SK-N-SH treated with all-trans-retinoic acid at 6 μM for 48 hours (cell line): ENCODE measurements around the gene MYL4.

Source experiments
- PATZ1 ChIP-seq: fragments of 250-450 bp; sonication (Bioruptor Pico); IDR thresholded peaks from 2 replicates; pipeline ENCODE4 v1.8.0; 2020; ENCODE audit warnings: mild to moderate bottlenecking, moderate library complexity, borderline replicate concordance
- PPARA ChIP-seq: fragments of 250-450 bp; sonication (Bioruptor Pico); IDR thresholded peaks from 2 replicates; pipeline ENCODE4 v1.5.0; 2020; ENCODE audit warnings: mild to moderate bottlenecking, borderline replicate concordance
- RARB ChIP-seq: fragments of 250-450 bp; sonication (Bioruptor Pico); IDR thresholded peaks from 2 replicates; pipeline ENCODE4 v1.8.0; 2021; ENCODE audit warnings: mild to moderate bottlenecking, moderate library complexity
- ZFP3 ChIP-seq: fragments of 250-450 bp; sonication (Bioruptor Pico); IDR thresholded peaks from 2 replicates; pipeline ENCODE4 v1.5.0; 2020; ENCODE audit warnings: mild to moderate bottlenecking, moderate library complexity
- ZNF565 ChIP-seq: fragments of 450-650 bp; formaldehyde crosslinking; conservative IDR thresholded peaks from 2 replicates; pipeline ENCODE4 v1.5.0; 2020; ENCODE audit warnings: low read depth, mild to moderate bottlenecking, moderate library complexity
- ZNF70 ChIP-seq: fragments of 450-650 bp; formaldehyde crosslinking; IDR thresholded peaks from 2 replicates; pipeline ENCODE4 v1.5.0; 2020; ENCODE audit warnings: mild to moderate bottlenecking, moderate library complexity
- ZNF8 ChIP-seq: fragments of 450-650 bp; formaldehyde crosslinking; IDR thresholded peaks from 2 replicates; pipeline ENCODE4 v1.5.0; 2020; ENCODE audit warnings: mild to moderate bottlenecking, moderate library complexity
- TF ChIP-seq, protein P1 (sequence below): fragments of 250-450 bp; sonication (Bioruptor Pico); IDR thresholded peaks from 2 replicates; pipeline ENCODE4 v1.5.1; 2021; ENCODE audit warnings: mild to moderate bottlenecking, moderate library complexity

GRCh38 chr17:47162013-47162622 is 47.0 kb upstream of the MYL4 start:
- TF ChIP-seq PPARA: no peak
- TF ChIP-seq, protein P1, sequence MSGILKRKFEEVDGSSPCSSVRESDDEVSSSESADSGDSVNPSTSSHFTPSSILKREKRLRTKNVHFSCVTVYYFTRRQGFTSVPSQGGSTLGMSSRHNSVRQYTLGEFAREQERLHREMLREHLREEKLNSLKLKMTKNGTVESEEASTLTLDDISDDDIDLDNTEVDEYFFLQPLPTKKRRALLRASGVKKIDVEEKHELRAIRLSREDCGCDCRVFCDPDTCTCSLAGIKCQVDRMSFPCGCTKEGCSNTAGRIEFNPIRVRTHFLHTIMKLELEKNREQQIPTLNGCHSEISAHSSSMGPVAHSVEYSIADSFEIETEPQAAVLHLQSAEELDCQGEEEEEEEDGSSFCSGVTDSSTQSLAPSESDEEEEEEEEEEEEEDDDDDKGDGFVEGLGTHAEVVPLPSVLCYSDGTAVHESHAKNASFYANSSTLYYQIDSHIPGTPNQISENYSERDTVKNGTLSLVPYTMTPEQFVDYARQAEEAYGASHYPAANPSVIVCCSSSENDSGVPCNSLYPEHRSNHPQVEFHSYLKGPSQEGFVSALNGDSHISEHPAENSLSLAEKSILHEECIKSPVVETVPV (CRISPR knock-in tag): no peak
- TF ChIP-seq ZNF8: no peak
- no peak for TF ChIP-seq ZNF70
- TF ChIP-seq ZFP3 (CRISPR knock-in tag): no peak
- no peak for TF ChIP-seq RARB (CRISPR knock-in tag)
- TF ChIP-seq PATZ1 (CRISPR knock-in tag): no peak
- TF ChIP-seq ZNF565 (CRISPR knock-in tag): no peak
